ENCODE results near the gene LGALS7B. TPM values are rescaled to one million over a fixed set of nuclear protein-coding genes. Genes with fewer than 3 reads are reported as not detected.

The LGALS7B gene
- total RNA-seq, 2 donors from 2014 or later: not detected

GRCh38 chr19:38740932-38741331, 48.1 kb upstream of the LGALS7B start:
- no peak overlapping the region for H3K4me3 ChIP-seq (ENCODE audit: low read length)
- WGBS, 2 experiments (ENCODE audit: insufficient coverage in 1 of 2, insufficient read length in 1 of 2): 90 to 100% methylated on average over 2 of the region's 2 CpGs
- no peak overlapping the region for H3K4me3 Mint-ChIP-seq
- DNase-seq: no peak
- peaks cover 2% of the 10 kb centered on the region for H3K4me1 Mint-ChIP-seq
- H3K27ac Mint-ChIP-seq: no peak overlapping the region
- peaks cover 2% of the 10 kb centered on the region for H3K9me3 Mint-ChIP-seq
- peaks cover 7% of the 10 kb centered on the region for H3K27me3 Mint-ChIP-seq (ENCODE audit: insufficient read depth)
- peaks cover 8% of the 10 kb centered on the region for H3K36me3 Mint-ChIP-seq (ENCODE audit: low read depth)
- TF ChIP-seq CTCF (conservative IDR thresholded peaks at IDR 0.05): no peak
- H3K9ac ChIP-seq (ENCODE audit: extremely low read depth, low read length, poor library complexity, severe bottlenecking): no peak overlapping the region
- no peaks in the 10 kb centered on the region for H3K9me3 ChIP-seq (ENCODE audit: control insufficient read depth, low read length)
- no peaks in the 10 kb centered on the region for H3K4me1 ChIP-seq (ENCODE audit: control insufficient read depth, insufficient read depth, low read length)
- H3K27me3 ChIP-seq (ENCODE audit: control insufficient read depth, insufficient read depth, low read length, poor library complexity, severe bottlenecking): no peaks in the 10 kb centered on the region
- no peak overlapping the region for H3K27ac ChIP-seq (ENCODE audit: low read depth, low read length)
- no peaks in the 10 kb centered on the region for H3K36me3 ChIP-seq (ENCODE audit: control insufficient read depth, insufficient read depth, low read length)

GRCh38 chr19:38741670-38742069, 47.3 kb upstream of the LGALS7B start:
- WGBS, 2 experiments (ENCODE audit: insufficient coverage in 1 of 2, insufficient read length in 1 of 2): 95 to 98% methylated on average over 15 of the region's 15 CpGs
- peaks cover 7% of the 10 kb centered on the region for H3K27me3 Mint-ChIP-seq (ENCODE audit: insufficient read depth)
- no peak for TF ChIP-seq CTCF (conservative IDR thresholded peaks at IDR 0.05)
- no peak overlapping the region for H3K27ac Mint-ChIP-seq
- H3K4me3 ChIP-seq (ENCODE audit: low read length): no peak overlapping the region
- DNase-seq: no peak
- no peaks in the 10 kb centered on the region for H3K36me3 ChIP-seq (ENCODE audit: control insufficient read depth, insufficient read depth, low read length)
- no peaks in the 10 kb centered on the region for H3K4me1 ChIP-seq (ENCODE audit: control insufficient read depth, insufficient read depth, low read length)
- H3K4me3 Mint-ChIP-seq: no peak overlapping the region
- no peaks in the 10 kb centered on the region for H3K27me3 ChIP-seq (ENCODE audit: control insufficient read depth, insufficient read depth, low read length, poor library complexity, severe bottlenecking)
- peaks cover 8% of the 10 kb centered on the region for H3K36me3 Mint-ChIP-seq (ENCODE audit: low read depth)
- H3K27ac ChIP-seq (ENCODE audit: low read depth, low read length): no peak overlapping the region
- no peaks in the 10 kb centered on the region for H3K9me3 ChIP-seq (ENCODE audit: control insufficient read depth, low read length)
- peaks cover 2% of the 10 kb centered on the region for H3K4me1 Mint-ChIP-seq
- H3K9ac ChIP-seq (ENCODE audit: extremely low read depth, low read length, poor library complexity, severe bottlenecking): no peak overlapping the region
- H3K9me3 Mint-ChIP-seq: peaks cover 2% of the 10 kb centered on the region

- no peak for DNase-seq
- Histone ChIP-seq H3K4me1 (ENCODE audit: control insufficient read depth, insufficient read depth, low read length) (no peaks in the 10 kb centered on the region), H3K9me3 (ENCODE audit: control insufficient read depth, low read length) (no peaks in the 10 kb centered on the region), H3K4me3 (ENCODE audit: low read length) (no peak overlapping the region), H3K36me3 (ENCODE audit: control insufficient read depth, insufficient read depth, low read length) (no peaks in the 10 kb centered on the region), H3K27me3 (ENCODE audit: control insufficient read depth, insufficient read depth, low read length, poor library complexity, severe bottlenecking) (no peaks in the 10 kb centered on the region), H3K9ac (ENCODE audit: extremely low read depth, low read length, poor library complexity, severe bottlenecking) (no peak overlapping the region), H3K27ac (ENCODE audit: low read depth, low read length) (no peak overlapping the region)
- H3K4me1 Mint-ChIP-seq: peaks cover 2% of the 10 kb centered on the region
- peaks cover 8% of the 10 kb centered on the region for H3K36me3 Mint-ChIP-seq (ENCODE audit: low read depth)
- no peak overlapping the region for H3K4me3 Mint-ChIP-seq
- H3K27me3 Mint-ChIP-seq (ENCODE audit: insufficient read depth): peaks cover 9% of the 10 kb centered on the region
- H3K9me3 Mint-ChIP-seq: peaks cover 2% of the 10 kb centered on the region
- no peak overlapping the region for H3K27ac Mint-ChIP-seq
- 95% methylated on average over 5 to 9 of the region's 9 CpGs for WGBS, 2 experiments (ENCODE audit: insufficient coverage in 1 of 2, insufficient read length in 1 of 2)
- no peak for TF ChIP-seq CTCF (conservative IDR thresholded peaks at IDR 0.05)
Observed at GRCh38 chr19:38742296-38742695, 46.7 kb upstream of the LGALS7B start.
